ENCODE data around the gene PPARA. TPM values are rescaled to one million over a fixed set of nuclear protein-coding genes. Genes with fewer than 3 reads are reported as not detected.

Gene PPARA
- total RNA-seq, 1 donor from 2014 or later = 7.9 TPM

DNA sequence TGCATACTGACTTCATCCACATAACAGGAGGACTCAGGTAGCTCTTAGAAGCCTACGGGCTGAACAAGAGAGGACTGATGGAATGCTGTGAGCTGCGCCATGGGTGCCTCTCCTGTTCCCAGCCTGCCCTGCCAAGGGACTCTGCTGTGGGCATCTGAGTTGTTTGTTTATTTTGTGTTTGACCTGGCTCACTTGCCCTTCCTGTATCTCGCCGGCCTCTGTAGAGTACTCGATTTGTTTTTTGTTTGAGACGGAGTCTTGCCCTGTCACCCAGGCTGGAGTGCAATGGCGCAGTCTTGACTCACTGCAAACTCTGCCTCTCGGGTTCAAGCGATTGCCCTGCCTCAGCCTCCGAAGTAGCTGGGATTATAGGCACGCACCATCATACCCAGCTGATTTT is 119.2 kb downstream of the PPARA start:
- no peak for DNase-seq (ENCODE audit: low read depth in 2 of 2)

DNA sequence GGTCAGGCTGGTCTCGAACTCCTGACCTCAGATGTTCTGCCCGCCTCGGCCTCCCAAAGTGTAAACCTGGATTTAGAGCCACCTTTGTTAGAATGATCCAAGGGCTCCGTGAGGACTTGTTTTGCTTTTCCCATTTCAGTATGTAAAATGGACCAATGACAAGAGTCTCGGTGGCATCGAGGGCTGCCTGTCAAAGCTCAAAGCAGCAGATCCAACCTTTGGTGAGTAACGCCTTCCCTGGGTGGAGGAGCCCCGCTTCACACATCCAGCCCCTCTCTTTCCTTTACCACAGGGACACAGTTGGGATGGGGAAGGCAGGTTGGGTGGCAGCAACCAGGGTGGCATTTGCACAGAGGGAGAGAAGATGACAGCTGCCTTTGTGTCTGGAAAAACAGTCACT is 121.9 kb downstream of the PPARA start:
- DNase-seq (ENCODE audit: low read depth in 2 of 2) = no peak

DNA sequence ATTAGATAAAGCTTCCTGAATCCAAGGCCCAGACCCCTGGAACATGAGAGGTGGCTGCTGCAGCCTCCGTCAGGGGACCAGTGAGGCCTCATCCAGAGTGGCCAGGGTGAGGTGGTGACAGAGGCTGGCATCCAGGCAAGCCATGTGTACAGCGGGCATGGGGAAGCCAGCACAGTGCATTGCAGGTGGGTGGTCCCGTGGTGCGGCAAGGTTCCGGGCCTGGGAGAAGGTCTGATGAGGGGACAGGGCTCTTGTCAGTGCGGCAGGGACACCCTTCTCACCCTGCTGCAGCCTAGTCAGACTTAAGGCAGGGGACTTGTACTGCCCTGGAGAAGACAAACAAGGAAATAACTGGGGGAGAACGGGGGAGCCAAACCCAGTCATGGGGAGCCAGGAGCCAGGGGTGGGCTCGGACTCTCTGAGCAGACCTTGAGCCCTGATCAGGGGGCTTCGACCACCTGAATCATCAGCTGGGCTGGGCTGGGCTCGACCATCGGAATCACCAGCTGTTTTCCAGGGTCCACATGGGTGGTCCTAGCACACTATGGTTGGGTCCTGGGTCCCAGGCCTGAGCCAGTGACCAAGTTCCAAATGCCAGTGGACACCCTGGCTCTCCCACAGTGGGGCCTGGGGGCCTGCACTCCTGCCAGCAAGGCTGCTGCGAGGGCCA is 122.6 kb downstream of the PPARA start:
- DNase-seq (ENCODE audit: low read depth in 2 of 2) = no peak

DNA sequence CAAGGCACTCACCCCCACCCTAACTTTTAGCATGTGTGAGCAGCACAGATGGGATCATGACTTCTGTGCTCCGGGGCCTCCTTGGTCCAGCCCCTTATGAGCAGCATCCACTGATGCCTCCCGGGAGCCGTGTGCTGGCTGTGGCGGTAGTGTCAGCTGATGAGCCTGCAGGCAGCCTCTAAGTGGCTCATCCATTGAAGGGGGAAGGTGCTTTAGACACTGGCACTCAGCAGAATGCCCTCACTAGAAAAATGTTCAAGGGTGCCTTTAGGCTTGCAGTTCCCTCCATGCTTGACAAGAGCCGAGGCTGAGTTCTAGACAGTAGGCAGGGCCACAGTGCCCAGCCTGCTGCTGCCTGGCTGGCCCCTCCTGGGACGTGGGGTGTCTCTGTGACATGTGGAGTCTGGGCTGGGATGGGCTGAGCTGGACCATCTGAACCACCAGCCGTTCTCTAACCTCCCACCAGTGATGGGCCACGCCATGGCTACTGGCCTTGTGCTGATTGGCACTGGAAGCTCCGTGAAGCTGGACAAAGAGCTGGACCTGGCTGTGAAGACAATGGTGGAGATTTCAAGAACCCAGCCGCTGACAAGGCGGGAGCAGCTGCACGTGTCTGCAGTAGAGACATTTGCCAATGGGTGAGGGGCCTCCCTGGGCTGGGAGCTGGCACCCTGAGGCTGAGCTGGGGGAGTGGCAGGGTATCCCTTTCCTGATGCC is 123.3 kb downstream of the PPARA start:
- DNase-seq (ENCODE audit: low read depth in 2 of 2) = no peak

DNA sequence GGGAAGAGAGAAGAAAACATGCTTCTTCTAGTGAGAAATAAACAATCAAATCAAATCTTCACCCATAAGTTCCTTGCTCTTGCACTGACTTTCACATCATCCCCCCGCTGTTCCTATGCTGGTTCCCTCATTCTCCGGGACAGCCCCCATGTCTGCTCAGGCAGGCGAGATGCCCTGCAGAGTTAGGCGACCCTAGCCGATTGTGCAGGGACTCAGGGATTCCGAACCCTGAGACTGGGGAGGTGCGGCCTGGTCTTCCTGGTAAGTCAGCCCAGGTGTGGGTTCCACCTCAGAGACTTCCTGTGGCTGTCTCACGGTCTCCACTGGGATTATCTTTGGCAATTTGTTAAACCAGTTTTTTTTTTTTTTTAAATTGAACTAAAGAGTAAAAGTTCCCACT is 124.1 kb downstream of the PPARA start:
- DNase-seq (ENCODE audit: low read depth in 2 of 2) = no peak

DNA sequence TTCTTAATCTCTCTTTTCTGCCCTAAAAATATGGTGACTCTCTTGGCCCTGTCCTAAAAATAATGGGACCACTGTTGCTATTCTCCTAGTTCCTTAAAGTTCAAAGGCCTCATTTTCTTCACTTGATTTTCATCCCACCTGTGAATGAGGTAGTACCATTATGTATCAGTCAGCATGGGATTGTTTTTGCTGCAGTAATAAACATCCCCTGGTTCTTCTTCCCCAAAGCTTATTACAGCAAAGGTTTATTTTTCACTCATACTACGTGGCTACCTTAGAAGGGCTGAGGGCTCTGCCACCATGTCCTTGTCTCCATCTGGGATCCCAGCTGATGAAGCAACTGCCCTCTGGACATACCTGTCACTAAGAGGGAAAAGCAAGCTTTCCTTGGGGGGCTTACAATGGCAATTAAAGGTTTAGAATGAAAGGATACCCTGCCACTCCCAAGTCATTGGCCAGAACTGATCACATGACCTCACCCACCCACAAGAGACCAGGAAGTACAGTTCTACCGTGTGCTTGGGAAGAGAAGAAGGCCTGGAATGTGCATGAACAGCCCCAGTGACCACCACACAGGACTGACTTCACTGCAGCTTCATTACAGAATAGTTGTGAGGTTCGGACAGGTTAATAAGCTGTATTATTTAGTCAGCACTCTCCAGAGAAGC is 125.3 kb downstream of the PPARA start:
- no peak for DNase-seq (ENCODE audit: low read depth in 2 of 2)

DNA sequence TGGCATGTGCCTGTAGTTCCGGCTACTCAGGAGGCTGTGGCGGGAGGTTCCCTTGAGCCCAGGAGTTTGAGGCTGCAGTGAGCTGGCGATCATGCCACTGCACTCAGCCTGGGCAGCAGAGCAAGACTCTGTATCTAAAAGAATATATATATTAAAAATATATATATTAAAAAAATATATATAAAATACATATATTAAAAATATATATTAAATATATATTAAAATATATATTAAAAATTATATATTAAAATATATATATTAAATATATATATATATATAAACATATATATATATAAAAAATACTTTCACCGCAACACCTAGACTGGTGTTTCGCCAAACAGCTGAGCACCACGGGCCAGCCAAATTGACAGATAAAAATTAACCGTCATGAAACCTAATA is 126.2 kb downstream of the PPARA start:
- no peak for DNase-seq (ENCODE audit: low read depth in 2 of 2)

DNA sequence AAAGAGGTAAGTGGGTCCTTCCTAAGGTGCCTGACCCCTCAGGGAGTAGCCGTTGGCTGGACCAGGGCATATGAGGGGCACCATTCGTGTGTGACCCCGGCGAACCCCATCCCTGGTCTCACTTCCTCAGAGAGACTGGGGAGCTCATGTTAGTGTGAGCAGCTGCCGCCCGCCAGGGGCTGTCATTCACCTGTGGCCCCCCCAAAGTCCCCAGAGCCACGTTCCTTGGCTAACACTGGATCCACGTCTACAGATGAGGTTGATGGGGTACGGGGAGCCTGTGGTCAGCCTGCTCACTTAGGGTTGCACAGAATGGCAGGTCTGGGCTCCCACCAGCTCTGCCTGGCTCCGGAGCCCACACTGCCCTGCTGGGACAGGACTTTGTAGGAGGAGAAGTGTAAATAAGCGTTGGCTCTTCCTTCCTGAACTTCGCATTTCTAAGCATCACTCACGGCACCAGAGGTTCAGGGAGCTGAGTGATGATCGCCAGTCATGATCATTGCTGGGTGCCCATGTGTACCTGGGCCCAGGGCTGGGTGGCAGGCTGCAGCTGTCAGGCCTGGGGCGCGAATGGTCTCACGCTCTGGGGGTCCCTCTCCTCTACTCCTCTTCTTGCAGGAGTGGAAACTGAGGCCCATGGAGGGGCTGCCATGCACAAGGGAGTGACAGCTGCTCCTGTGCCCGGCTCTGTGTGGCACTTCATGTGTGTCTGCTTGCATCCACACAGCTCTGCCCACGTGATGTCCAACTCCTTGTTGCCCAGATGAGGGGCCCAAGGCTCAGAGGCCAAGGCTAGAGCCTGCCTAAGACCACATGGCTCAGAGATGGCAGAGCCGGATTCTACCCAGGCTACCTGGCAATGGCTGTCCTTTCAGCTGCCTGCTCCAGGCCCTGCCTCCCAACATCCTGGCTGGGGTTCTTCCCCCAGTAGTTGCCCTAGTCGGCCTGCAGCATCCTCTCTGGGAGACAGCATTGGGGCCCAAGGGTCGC is 128.6 kb downstream of the PPARA start:
- no peak for DNase-seq (ENCODE audit: low read depth in 2 of 2)

DNA sequence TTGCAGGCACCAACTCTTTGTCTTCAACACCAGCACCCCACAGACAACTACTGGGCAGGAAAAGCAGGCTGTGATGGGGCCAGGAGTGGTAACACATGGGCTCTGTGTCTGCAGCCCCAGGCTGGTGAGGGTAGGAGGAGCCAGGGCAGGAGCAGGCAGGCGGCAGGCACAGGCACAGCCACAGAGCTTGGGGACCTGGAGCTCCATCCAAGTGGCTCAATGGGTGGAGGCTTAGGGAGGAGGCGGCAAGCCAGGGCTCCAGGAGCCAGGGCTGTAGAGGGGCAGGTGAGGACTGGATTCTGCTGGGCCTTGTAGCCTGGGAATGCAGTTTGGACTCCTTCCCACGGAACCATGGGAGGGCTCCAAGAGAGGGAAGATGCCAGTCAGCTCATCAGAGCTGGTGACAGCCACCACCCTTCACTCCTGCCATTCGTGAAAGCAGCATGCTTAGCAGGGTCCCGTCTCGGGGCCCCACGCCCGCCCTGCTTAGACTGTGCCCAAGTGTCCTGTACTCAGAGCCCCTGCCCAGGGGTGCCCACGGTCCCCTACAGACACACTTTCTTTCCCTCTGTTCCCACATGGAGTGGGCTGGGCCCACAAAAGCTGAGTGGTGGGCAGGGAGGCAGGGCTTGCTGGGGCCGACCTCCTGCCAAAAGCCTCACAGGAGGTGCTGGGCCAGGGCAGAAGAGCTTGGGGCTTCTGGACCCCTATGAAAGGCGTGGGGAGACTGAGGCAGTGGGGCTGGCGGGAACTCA is 129.9 kb downstream of the PPARA start:
- no peak for DNase-seq (ENCODE audit: low read depth in 2 of 2)

DNA sequence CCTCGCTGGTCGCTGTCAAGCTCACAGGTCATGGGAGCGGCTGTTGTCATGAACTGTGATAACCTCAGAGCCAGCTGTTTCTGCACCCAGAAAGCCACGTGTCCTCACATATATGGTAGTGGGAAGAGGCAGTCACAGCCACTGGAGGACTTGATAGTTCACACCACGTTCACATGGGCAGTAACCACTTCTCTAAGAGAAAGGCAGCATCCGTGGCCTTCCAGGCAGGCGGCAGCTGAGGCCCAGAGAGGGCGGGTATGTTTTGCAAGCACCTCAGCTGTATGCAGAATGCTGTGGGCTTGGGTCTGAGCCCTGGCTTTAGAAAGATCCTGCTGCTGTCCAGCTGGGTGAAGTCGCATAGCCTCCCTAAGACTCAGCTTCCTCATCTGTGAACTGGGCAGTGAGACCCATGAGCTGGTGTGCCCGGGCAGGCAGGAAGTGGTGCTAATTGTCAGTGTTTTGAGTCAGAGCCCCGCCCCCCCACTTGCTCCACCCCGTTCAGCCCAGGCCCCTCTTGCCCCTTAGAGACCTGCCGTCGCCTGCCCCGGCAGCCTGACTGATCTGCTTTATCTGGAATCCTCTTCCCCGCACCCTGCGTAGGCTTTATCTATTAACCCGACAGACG is 130.8 kb downstream of the PPARA start:
- DNase-seq (ENCODE audit: low read depth in 2 of 2) = no peak

DNA sequence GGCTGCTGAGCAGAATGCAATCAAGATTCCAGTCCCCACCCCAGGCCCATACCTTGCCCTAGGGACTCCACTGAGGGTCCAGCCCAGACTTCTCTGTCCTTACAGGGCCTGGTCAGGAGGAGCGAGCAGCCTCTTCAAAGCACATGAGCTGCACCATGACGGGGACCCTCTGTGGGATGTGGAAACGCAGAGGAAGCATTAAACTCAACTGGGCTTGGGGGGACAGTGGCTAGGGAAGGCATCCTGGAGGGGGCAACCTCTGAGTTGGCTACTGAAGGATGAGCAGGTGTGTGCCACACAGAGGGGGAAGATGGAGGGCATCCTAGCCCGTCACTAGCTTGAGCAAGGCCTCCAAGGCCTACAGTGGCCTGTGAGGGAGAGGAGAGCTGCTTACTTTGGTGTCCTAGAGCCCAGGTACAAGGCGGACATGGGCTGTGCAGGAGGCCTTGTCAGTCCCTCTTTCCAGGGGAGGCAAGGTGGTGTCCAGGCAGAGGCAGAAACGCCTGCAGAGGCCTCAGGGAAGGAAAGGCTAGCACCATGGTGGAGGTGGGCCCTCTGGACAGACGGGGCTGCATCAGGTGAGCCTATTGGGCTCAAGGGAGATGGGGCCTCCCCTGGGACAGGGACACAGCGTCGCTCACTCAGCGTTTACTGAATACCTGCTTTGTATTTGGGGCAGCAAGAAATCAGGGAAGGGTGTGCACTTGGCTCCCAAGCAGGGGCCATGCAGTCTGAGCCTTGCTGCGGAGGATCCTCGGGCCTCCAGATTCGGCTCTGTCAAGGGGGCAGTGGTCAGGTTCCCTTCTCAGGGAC is 131.7 kb downstream of the PPARA start:
- no peak for DNase-seq (ENCODE audit: low read depth in 2 of 2)

DNA sequence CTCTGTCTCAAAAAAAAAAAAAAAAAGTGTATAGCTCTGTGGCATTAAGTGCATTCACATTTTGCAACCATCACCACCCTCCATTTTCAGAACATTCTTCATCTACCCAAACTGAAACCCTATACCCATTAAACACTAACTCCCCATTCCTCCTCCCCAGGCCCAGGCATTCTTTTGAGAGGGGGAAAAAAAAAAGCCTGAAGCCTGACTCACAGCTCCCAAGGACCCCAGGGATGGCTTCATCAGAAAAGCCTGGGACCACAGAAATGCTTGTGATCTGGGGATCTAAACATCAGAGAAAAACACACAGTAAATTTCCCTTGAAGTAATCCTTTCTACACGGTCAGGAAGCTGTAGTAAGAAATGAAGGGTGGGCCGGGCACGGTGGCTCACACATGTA is 135.7 kb downstream of the PPARA start:
- DNase-seq (ENCODE audit: low read depth in 2 of 2) = no peak

DNA sequence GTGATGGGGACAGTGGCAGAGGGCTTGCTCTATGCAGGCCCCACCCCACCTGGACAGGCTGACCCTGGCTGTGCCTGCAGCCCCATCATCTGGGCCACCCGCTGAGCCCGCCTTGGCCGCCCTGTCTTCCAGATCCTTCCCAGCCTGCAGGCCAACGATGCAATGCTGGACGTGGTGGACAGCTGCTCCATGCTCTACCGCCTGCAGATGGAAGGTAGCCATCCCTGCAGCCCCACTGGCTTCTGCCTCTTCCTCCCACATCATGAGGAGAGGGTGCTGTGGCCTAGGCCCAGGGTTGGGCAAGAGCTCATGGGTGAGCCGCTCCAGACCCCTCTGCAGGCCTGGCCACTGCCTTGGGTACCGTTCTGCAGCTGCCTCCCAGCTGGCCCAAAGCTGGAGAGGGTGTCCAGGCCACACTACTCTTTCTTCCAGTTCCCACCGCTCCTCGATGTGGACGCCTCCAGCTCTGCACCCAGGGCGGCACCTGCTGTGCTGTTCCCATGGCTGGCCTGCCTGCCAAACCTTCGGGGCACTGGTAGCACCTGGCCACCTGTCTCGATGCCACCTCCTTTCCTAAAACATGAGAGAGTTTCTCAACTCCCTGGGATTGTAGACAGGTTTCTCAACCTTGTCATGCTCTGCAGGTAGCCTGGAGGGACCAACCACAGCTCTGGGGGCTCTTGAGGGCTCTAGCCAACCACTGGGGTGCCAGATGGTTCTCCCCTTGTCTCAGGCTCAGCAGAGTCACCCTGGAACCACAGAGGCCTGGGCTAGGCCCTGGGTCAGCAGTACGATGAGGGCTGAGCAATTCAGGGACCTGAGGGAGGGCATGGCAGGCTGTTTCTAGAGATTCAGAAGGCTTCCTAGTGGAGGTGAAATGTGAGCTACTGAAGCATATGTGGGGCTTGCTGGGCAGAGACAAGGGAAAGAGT is 136.9 kb downstream of the PPARA start:
- no peak for DNase-seq (ENCODE audit: low read depth in 2 of 2)

DNA sequence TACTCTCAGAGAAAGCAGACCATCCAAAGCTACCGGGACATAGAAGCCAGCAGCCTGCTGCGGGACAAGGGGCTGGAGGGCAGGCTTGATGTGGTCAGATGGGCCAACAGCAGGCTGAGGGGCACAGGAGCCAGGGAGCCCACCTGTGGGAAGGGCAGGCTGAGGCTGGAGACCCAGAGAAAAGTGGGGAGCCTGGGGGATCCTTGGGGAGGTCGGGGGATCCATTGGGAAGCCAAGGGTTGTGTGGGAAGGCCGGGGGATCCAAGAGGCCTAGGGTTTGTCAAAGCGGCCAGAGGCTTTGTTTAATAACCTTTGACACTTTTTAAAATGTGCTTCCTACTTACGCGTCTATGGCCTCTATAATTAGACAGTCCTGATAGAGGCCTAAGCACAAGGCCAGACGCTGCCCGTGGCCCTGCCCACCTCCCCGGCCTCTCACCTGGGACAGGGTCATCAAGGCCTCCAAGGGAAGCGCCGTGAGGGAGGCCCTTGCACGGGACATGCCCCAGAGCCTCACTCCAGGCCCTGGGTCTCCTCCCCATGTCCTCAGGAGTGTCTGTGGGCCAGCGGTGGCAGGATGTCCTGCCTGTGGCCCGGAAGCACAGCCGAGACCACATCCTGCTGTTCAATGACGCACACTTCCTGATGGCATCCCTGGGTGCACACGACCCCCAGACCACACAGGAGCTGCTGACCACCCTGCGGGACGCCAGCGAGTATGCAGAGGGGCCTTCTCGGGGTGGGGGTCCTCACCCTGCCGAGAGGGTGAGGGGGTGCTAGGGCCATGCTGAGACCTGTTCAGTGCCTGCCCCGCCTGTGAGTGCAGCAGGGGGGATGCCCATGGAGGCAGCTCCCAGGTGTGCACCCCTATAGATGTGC is 137.8 kb downstream of the PPARA start:
- peak; percentile 61 to 72 for DNase-seq (ENCODE audit: low read depth in 2 of 2)

DNA sequence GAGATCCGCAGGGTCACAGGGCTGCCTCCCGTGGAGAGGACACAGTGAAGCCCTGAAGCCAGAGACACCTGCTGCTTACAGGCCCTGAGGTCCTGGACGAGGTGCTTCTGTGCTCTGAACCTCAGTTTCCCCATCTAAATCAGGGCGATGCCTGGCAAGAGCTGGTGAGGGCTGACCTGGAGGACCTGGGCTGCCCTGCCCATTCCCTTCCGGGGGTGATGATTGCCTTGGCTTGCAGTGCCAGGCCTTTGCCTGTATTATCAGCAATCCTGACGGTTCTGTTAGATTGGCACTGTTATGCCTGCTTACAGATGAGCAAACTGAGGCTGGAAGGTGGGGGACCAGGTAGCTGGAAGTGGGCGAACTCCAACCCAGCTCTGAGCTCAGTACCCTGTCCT is 138.5 kb downstream of the PPARA start:
- DNase-seq (ENCODE audit: low read depth in 2 of 2) = no peak

DNA sequence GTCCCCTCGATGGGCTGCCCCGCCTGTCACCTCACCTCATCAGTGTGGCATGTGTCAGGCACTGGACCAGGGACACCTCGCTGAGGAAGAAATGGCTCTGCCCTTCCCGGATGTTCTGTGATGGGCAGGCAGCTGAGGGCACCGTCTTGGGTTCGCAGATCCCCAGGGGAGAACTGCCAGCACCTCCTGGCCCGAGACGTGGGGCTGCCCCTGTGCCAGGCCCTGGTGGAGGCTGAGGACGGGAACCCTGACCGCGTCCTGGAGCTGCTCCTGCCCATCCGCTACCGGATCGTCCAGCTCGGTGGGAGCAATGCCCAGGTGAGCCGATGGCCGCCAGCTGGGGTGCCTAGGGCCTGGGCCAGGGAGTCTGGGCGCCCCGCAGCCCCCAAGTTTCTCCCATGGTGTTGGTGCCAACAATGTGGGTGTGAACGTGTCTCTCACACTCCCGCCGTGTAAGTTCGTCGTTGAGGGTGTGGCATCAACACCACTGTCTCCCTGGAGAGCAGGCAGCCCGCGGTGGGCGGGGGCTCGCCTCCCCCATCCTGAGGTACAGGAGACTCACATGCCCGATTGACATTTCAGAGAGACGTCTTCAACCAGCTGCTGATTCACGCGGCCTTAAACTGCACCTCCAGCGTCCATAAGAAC is 139.0 kb downstream of the PPARA start:
- no peak for DNase-seq (ENCODE audit: low read depth in 2 of 2)
